ENCODE results near the gene DGCR6.
"Not testable (repeated sequence)": the region's sequence is repeated elsewhere in the genome, so short reads cannot be mapped to it uniquely, and the experiment has no call there.

The DGCR6 gene

DNA sequence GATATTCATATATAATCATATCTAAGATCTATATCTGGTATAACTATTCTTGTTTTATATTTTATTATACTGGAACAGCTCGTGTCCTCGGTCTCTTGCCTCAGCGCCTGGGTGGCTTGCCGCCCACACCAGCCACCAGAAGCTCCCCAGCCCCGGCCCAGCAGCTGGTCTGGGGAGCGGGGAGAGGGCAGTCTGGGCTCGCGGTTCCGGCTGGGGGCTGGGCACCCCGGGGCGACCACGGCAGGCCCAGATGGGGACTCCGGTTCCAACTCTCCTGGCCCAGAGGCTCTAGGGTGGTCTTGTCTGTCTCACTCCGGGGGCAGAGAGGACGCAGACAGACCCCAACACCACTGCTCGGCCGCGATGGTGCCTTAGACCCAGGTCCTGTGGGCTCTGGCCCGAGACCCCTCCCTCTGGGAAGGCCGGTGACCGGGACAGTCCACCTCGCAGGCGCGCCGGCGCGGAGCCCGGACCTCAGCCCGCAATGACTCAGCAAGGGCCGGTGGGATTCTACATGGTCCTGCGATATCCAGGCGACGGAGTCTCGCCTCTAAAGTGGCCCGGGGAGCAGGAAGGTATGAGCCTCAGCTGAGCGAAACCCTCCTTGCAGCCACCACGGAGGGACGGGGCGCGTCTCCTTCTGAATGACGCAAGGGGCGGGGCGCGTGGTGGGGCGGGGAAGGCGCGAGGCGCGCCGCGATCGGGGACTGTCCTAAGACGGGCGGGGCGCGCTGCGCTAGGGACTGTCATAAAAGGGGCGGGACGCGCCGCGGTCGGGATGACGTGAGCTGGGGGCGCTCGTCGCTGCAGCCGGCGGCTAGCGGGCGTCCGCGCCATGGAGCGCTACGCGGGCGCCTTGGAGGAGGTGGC lies at the start of gene DGCR6:
TSS of gene DGCR6 (plus strand) at position 781 of the 870 bp plus-strand sequence. CDS start at position 836, 55 bp downstream.
- no peak for DNase-seq (ENCODE audit: low read depth in 3 of 3)

DNA sequence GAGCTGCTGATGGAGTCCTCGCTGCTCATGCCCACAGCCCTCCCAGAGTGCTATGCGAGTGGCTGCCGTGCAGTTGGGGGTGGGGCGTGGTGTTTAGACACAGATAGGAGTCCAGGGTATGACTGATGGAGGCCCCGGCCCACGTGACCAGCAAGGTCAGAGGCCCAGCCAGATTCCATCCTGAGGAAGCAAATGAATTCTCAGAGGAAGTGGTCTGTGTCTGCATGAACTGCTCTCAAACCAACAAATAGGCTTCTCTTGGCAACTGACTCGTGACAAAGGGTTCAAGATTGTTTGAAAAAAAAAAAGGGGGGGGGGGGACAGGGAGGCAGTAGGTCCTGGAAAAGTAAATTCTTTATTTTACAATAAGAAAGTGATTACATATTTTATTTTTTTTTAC lies 46.8 kb upstream of the DGCR6 start:
- not testable (repeated sequence) for DNase-seq (ENCODE audit: low read depth in 3 of 3)

DNA sequence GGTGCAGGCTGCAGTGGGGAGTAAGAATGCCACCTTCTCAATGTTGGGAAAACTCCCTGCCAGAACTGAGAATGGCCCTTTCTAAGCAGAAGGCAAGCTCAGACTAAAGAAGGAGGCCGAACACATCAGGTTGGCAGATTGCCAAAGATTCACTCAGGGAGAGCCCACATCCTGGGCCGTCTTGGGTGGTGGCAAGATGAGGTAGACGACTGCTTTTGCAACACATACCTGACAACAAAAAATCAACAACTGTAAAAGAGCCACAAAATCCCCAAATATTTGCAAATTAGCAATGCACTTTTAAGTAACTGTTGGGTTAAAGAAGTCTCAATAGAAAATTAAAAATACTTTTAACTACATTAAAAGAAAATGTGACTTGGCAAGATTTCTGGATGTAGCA lies 24.9 kb upstream of the DGCR6 start:
- DNase-seq (ENCODE audit: low read depth in 3 of 3), result peak in 1 of 3 experiments; percentile 36

DNA sequence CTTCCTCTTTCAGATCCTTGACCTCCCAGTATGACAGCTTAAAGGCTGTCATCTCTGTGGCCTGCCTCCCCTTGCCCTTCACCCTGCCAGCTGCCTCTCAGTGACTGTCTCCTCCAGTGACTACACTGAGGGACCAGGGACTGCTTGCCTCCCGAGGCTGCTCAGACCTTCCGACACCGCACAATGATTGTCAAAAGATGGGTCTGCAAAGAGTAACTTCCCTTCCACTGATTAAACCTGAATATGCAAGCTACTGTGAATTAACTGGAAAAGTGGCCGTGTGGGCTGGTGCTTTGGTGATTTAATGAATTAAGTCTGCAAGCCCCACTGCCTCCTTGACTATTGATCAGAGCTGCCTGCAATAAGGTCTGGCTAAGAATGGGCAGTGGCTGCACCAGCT lies 21.7 kb upstream of the DGCR6 start:
- not testable (repeated sequence) for DNase-seq (ENCODE audit: low read depth in 3 of 3)

DNA sequence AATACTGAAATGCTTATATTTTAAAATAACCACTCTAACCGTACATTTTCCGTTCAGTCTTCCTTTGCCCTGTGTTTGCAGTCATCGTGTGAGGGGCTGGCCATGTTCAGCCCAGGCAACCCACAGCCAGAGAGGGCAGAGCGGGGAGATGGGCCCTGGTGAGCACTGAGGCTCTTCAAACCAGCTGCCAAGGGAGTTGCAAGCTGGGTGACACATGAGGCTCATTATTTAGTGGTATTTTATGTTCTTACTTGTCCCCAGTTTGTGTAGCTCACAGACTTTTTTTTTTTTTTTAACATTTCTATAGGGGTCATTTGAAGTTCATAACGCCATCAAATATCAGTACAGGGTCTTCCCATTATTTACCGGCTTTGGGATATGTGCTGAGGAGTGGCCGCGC lies 18.0 kb upstream of the DGCR6 start:
- no peak for DNase-seq (ENCODE audit: low read depth in 3 of 3)

DNA sequence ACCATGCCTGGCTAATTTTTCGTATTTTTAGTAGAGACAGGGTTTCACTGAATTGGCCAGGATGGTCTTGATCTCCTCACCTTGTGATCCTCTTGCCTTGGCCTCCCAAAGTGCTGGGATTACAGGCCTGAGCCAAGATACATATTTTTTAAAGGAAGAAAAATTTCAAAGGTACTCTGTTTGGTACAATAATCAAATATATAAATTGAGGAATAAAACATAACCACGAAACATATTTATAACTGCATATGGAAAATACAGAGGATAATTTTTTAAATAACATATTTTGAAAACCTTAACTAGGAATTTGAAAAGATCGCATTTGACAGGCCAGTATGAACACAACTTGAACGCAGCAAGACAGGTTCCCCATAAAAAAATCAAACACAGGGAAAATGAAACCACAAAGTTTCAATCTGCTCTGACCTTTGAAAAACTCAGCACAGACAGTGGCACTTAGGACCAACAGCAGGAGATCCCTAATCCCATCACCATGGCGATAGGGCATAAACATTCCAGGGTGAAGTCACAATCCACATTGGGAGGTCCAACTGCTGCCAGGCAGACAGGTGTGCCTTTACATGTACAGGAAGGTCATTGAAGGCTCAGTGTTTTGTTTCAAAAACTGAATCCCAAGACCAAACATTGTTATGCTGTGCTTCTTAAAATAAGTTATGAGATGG lies 15.5 kb upstream of the DGCR6 start:
- not testable (repeated sequence) for DNase-seq (ENCODE audit: low read depth in 3 of 3)

DNA sequence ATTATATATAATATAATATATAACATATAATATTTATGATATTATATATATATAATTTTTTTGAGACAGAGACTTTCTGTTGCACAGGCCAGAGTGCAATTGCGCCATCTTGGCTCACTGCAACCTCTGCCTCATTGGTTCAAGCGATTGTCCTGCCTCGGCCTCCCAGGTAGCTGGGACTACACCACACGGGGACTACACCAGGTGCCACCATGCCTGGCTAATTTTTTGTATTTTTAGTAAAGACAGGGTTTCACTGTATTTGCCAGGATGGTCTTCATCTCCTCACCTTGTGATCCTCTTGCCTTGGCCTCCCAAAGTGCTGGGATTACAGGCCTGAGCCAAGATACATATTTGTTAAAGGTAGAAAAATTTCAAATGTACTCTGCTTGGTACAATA lies 12.3 kb upstream of the DGCR6 start:
- DNase-seq (ENCODE audit: low read depth in 3 of 3), result not testable (repeated sequence)

DNA sequence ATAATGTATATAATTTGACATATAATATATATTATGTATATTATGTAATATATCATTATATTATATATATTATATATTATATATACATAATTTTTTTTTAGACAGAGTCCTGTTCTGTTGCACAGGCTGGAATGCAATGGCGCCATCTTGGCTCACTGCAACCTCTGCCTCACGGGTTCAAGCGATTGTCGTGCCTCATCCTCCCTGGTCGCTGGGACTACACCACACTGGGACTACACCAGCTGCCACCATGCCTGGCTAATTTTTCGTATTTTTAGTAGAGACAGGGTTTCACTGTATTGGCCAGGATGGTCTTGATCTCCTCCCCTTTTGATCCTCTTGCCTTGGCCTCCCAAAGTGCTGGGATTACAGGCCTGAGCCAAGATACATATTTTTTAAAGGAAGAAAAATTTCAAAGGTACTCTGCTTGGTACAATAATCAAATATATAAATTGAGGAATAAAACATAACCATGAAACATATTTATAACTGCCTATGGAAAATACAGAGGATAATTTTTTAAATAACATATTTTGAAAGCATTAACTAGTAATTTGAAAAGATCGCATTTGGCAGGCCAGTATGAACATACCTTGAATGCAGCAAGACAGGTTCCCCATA lies 10.0 kb upstream of the DGCR6 start:
- DNase-seq (ENCODE audit: low read depth in 3 of 3), result not testable (repeated sequence)

DNA sequence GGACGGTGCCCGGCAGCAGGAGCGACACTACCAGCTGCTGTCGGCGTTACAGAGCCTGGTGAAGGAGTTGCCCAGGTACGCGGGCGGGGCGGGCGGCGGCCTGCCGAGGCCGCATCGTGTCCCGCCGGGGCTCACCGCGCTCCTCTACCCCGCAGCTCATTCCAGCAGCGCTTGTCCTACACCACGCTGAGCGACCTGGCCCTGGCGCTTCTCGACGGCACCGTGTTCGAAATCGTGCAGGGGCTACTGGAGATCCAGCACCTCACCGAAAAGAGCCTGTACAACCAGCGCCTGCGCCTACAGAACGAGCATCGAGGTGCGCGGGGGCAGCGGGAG lies 258 bp downstream of the DGCR6 start:
- not testable (repeated sequence) for DNase-seq (ENCODE audit: low read depth in 3 of 3)

DNA sequence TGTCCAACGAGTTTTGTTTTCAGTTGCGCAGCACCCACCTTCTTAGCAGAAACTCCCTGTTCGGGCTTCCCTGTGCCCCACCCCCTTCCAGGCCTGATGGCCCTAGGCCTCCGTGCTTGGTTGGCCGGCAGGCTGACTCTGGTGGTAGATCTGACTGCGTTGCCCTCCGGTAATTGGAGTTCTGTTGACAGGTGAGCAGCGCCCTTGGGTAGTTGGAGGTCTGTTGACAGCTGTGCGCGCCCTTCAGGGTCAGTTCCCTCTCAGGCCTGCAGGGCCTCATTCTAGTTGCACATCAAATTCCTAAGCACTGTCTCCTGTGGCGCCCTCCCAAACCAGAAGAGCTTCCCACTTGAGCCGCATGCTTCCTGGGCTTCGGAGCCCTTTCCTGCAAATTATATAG lies 776 bp downstream of the DGCR6 start:
- DNase-seq (ENCODE audit: low read depth in 3 of 3), result no peak

DNA sequence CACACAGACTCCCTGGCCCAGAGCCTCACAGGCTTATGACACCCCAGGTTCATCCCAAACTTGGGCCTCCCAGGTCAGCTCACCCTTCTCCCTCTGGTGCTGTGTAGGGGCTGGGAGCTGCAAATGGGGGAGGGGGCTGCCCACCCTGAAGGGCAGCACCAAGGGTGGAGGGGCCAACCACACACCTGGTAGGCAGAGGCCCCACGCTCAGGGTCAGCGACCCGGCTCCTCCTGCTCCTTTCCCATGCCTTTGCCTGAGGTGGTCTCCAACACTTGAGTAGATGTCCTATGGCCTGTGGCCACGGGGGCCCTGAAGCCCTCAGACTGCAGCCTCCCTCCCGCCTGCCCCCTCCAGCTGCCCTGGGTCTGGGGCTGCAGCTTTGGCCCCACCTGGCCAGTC lies 3.4 kb downstream of the DGCR6 start:
- no peak for DNase-seq (ENCODE audit: low read depth in 3 of 3)

DNA sequence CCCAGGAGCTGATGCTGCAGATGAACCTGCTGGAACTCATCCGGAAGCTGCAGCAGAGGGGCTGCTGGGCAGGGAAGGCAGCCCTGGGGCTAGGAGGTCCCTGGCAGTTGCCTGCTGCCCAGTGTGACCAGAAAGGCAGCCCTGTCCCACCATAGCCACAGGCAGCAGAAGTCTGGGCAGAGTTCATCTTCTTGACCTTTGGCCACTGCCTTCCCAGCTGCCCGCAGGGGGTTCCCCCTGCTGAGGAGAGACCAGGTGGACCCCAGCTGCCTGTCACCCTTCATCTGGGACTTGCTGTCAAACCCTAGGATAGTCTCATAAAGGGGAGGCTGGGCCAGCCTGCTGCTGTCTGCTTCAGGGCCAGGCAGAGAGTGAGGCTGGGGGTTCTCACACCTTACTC lies 5.4 kb downstream of the DGCR6 start:
- not testable (repeated sequence) for DNase-seq (ENCODE audit: low read depth in 3 of 3)

DNA sequence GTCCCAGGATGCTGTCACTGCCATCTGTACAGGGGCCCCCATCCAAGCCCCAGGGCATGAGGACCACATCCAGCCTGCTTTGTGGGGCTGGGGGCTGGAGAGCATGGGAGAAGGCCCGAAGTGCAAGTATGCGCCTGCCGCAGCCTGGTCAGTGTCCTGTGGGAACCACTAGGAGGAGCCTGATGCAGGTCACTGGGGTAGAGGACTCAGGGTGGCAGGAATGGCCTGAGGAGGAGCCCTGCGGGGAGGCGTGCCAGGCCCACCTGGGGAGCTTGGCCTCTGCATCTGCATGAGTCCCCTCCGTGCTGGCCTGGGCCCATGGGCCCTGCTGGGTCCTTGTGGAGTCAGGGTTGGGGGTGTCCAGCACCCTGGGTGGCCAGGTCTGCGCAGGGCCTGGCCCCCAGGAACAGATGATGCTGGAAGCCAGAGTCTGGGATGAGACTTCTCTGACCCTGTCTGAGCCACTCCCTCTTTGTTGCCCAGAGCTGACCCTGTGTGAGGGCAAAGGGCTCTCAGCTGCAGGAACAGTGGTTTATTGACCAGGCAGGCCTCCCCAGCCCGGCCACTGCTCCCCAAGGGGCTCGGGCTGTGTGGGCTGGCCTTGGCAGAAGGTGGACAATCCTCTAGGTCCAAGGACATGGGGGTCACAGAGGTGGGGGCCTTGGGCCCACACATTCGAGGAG lies 6.3 kb downstream of the DGCR6 start:
- DNase-seq (ENCODE audit: low read depth in 3 of 3), result not testable (repeated sequence)

DNA sequence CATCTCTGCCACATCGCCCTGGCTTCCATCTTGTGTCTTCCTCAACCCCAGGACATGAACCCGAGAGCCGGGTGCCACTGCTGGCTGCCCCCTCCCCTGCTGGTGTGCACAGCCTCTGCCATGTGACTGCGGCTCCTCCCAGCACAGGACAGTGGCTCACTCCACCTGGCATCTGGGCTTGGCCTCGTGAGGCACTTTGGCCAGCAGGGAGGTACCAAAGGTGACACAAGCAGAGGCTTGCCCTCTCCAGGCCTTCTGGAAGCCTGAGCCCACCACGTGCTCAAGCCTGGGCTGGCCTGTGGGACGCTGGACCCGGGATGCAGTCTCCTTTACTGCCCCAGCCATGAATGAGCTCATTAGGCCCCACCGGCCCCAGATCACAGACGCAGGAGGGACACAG lies 8.4 kb downstream of the DGCR6 start:
- DNase-seq (ENCODE audit: low read depth in 3 of 3), result not testable (repeated sequence)

DNA sequence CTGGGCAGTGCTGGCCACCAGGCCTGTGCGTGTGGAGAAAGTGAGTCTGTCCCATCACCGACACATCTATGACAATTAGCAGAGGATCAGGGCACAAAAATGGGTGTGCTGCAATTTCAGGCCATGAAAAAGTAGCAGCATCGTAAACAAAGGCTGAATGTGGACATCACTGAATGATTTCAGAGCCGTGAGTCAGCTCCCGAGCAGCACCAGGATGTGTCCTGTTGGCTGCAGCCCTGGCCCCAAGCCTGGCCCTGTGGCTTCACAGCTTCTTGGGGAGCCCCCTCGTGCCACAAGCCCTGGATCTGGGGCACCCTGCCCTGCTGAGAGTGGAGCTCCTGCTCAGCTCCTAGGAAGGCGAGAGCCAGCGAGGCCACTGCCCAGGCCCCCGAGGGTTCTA lies 9.4 kb downstream of the DGCR6 start:
- not testable (repeated sequence) for DNase-seq (ENCODE audit: low read depth in 3 of 3)

DNA sequence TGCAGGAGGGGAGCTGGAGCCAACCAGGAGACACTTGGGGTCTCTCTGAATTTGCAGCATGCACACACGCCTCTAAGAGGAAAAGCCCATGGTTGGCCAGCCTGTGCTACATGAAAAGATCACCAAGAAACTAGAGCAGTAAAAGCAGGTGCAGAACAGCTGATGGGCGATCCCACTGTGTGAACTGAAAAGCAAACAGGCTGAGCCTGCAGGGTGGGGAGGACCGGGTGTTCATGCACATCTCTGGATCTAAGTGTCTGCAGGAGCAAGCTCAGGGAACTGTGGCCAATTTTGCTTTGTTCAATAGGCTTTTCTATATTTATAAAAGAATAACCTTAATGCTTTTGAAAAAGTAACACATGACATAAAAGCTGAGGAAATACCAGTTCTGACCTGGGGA lies 11.7 kb downstream of the DGCR6 start:
- DNase-seq (ENCODE audit: low read depth in 3 of 3), result not testable (repeated sequence)

DNA sequence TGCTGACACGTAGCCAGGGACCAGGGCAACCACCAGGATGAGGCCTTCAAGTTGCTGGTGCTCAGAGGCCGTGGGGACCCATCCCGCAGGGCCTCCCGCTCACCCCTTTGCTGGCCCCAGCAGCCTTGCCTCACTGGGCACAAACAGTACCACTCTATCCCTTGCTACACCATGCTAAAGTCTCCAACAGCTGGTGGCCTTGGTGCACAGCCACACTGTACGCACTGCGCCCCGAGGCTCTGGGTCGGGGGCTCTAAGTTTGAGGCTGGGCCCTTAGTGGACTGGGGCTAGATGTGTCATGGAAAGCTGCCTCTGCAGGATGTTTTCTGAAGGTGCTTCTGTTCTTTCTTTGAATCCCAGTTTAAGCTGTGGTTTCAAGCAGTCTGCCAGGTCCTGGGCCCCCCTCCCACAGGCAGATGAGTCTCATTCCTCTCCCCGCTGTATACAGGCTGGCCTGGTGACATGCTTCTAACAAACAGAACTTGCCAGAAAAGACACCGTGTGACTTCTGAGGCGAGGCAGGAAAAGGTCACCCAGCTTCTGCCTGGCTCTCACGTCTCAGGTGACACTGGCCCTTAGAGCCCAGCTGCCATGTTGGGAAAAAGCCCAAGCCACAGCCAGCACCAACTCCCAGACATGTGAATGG lies 14.3 kb downstream of the DGCR6 start:
- DNase-seq (ENCODE audit: low read depth in 3 of 3), result not testable (repeated sequence)

DNA sequence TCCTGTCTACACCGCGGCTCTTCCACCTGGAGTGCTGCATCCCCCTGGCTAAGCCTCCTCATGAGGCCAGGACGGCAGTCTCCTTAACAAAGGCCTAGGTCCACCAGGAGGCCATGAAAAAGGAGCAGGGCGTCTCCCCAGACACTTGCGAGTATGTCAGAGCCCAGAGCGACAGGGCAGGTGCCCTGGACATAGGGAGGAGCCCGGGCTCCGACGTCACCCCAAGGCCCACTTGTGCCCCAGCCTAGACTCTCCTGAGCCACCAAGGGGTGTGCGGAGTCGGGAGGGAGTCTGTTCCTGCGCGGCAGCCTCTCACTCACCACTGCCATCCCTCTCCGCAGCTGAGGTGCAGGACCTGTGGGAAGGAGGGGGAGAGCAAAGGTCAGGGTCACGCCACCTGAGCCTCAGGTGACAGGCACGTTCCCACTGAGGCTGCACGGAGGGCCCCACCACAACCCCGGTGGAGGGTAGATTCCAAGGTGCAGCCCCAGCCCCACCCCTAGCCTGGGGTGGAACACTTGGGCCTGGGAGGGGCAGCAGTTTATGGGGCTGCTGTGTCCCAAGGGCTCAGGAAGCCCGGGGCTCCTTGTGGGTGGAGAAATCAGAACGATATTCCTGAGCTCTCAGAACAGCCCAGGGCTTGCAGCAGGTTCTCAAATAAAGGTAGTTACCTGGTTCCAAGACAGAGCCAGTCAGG lies 19.4 kb downstream of the DGCR6 start:
- no peak for DNase-seq (ENCODE audit: low read depth in 3 of 3)

DNA sequence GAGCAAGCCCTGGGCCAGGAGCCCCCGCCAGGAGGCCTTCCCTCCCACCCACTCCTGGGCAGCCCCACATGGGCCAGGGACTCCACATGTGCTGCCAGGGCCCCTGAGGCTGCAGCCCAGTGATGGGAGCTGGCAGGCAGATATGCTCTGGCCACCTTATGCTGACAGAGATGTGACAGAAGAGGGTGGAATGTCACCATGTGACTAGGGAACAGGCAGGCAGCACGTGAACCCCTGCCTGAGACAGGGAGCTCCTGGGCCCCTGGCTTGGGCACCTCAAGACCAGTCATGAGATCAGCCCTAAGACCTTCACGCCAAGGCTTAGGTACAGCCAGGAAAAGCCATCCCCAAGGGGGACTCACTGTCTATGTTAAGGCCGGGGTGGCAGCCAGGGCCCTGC lies 20.9 kb downstream of the DGCR6 start:
- no peak for DNase-seq (ENCODE audit: low read depth in 3 of 3)

DNA sequence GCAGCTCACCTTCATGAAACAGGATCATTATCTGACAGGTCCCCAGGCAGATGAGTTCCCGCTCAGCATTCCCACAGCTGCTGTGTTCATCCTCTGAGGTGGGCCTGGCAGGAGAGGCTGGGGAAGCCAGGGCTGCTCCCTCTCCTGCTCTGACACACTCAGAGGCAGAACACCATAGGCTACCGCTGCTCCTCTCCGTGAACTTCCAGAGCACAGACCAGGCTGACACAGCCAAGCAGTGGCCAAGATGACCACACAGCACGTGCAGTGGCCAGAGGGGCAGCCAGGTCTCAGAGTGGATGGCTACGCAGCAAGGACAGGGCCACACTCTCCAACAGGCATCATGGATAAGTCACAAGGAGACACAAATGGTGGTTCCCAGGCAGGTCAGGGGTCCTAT lies 21.5 kb downstream of the DGCR6 start:
- no peak for DNase-seq (ENCODE audit: low read depth in 3 of 3)

DNA sequence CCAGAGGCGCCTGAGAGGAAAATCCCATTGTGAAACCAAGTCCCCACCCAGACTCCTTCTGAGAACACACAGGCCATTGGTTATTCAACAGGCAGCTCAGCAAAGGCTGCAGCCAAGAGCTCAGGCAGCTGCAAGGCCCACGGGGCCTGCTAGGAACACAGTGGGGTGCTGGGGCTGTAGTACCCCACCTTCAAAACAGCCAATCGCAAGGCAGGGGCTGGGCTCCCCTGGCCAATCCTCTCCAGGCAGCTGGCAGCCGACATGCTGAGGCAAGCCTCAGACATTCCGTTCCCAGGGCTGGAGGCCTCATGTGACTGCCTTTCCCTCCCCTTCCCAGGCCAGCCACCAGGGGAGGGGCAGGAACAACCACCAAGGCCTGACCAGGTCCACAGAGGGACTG lies 23.3 kb downstream of the DGCR6 start:
- DNase-seq (ENCODE audit: low read depth in 3 of 3), result no peak
